ENCODE data around the gene PCGF3.
"Not testable (repeated sequence)": the region's sequence is repeated elsewhere in the genome, so short reads cannot be mapped to it uniquely, and the experiment has no call there.

PCGF3 gene

DNA sequence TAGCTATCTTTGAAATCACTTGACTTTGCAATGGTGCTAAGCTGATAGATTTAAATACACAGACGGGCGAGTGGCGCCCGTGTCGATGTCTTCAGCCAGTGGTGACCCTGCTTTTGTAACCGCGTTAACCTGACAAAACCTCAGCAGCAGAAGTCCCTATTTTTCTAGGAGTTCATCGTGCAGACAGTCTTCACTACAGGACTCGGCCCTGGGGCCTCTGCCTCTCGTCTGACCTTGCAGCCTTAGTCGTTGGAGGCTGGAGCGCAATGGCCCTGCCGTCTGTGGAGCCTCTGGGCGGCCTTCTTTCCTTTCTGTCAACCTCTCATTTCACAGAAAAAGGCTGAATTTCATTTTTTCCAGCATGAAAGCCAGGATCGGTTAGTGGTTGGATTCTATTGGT lies 62.4 kb downstream of the PCGF3 start:
- no peak for DNase-seq

DNA sequence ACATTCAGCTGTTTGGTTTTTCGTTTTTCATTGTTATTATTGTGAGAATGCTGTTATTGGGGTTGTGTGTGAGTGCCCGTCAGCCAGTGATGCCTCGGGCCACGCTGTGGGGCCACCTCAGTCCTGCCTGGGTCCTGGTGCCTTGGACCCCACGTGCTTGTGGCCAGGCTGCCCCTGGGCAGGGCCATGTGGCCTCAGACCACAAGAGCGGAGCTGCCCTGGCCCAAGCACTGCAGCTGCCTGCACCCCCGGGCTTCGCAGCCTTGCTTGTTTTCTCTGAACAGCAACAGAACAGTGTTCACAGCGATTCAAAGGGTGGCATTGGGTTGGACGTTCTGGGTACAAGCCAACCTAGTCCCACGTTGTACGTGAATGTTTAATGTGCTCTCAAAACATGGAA lies 63.4 kb downstream of the PCGF3 start:
- DNase-seq: no peak

DNA sequence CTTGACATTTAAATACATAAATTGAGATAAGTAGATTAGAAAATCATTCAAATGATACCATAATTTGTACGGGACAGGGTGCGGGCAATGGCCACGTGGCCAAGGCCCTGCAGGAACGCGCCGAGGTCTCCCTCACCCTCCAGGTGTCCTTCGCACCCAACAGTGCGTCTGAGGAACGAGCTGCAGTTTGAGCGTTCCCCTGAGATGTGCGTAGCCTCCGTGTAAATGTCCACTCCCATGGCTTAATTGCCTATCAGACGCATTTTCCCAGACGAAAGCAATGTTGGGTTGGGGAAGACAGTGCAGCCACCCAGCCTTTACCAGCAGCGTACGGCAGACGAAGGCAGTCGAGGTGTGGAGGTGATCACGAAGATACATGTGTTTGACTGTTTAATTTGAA lies 63.9 kb downstream of the PCGF3 start:
- no peak for DNase-seq

DNA sequence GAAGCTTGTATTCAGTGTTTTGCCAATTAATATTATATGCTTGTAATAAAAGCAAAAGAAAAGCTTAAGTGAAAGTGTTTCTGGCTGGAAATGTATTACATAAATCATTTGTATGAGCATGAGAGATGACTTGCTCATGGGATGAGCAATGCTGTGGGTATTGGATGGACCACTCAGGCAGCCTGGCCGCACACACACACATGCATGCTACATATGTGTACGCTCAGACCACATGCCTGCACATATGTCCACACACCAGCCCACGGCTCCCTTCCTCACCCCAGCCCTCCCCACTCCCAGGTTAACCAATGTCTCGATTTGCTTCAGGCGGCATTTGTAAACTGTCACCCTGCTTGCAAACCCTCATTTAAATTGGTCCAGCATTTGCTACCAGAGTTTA lies 64.4 kb downstream of the PCGF3 start:
- no peak for DNase-seq

DNA sequence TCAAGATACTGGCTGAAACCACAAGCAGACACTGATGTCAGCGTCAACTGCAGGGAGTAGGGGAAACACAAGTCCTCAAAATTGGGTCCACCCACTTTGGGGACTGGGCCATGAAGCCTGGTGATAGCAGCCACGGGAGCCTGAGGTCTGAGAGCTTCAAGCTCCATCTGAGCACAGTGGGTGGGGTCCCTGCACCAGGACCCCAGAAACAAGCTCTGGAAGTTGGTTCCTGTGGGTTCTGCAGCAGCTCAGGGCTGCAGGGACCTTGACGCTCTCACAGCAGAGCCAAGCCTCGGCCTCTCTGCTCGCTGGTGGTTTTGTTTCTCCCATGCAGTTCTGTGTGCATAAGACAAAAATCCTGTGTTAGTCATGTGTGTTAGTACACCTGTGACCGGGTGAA lies 65.8 kb downstream of the PCGF3 start:
- no peak for DNase-seq

DNA sequence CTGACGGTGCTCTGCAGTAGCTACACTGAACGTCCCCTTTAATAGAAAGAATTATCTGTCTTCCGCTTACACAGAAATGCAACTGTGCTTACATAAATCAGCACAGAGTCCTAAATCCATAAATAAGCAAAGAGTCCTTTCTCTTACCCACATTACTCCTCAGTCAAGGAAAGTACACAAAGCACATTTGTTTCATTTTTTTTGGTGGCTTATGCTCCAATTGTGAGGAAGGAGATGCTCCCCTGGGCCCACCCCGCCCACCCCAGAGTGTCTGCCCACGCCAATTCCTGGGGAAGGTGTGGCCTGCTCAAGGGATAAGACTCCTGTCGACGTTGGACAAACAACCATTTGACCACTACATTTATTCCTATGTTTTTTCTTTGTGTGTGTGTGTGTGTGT lies 66.5 kb downstream of the PCGF3 start:
- no peak for DNase-seq

DNA sequence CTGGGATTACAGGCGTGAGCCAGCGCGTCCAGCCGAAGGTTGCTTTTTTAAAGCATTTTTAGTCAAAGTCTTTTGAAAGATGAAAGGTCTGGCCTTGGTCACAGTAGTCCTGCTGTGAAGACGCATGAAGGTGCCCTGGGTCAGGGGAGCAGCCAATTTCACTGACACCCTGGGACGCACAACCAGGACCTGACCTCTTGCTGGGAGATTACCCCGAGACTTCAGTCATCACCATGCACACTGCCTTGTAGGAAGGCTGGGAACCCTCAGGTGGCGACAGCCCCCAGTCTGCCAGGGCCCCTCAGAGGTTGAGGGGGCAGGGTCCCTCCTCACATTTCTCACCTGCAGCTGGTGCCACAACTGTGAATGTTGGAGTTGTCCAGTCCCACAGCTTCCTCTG lies 67.1 kb downstream of the PCGF3 start:
- DNase-seq: no peak

DNA sequence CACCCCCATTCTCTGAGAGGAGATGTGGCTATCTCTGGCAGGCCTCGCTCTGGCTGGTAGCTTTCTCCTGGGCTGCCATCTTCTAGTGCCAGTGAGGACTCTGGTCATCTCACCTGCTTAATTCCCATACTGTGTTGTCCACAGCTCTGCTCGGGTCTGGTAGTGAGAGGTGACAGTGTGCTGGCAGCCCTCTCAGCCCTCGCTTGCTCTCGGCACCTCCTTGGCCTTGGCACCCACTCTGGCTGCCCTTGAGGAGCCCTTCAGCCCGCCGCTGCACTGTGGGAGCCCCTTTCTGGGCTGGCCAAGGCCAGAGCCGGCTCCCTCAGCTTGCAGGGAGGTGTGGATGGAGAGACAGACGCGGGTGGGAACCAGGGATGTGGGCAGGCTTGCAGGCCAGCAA lies 67.6 kb downstream of the PCGF3 start:
- DNase-seq: no peak

DNA sequence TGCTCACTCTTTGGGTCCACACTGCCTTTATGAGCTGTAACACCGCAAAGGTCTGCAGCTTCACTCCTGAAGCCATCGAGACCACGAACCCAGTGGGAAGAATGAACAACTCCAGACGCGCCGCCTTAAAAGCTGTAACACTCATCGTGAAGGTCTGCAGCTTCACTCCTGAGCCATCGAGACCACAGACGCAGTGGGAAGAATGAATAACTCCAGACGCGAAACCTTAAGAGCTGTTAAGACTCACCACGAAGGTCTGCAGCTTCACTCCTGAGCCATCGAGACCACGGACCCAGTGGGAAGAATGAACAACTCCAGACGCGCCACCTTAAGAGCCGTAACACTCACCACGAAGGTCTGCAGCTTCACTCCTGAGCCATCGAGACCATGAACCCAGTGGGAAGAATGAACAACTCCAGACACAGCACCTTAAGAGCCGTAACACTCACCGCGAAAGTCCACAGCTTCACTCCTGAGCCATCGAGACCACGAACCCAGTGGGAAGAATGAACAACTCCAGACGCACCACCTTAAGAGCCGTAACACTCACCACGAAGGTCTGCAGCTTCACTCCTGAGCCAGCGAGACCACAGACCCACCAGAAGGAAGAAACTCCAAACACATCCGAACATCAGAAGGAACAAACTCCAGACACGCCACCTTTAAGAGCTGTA lies 68.9 kb downstream of the PCGF3 start:
- DNase-seq: not testable (repeated sequence)

DNA sequence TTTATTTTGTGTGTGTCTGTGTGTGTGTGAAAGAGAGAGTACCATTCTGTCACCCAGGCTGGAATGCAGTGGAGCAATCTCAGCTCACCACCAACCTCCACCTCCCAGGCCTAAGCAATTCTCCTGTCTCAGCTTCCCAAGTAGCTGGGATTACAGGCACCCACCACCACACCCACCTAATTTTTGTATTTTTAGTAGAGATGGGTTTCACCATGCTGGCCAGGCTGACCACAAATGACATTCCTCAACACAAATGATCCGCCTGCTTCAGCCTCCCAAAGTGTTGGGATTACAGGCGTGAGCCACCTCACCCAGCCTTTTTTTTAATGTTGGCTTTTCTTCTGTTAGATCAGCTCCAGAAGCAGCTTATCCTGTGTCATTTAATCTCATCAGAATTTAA lies 69.9 kb downstream of the PCGF3 start:
- not testable (repeated sequence) for DNase-seq

DNA sequence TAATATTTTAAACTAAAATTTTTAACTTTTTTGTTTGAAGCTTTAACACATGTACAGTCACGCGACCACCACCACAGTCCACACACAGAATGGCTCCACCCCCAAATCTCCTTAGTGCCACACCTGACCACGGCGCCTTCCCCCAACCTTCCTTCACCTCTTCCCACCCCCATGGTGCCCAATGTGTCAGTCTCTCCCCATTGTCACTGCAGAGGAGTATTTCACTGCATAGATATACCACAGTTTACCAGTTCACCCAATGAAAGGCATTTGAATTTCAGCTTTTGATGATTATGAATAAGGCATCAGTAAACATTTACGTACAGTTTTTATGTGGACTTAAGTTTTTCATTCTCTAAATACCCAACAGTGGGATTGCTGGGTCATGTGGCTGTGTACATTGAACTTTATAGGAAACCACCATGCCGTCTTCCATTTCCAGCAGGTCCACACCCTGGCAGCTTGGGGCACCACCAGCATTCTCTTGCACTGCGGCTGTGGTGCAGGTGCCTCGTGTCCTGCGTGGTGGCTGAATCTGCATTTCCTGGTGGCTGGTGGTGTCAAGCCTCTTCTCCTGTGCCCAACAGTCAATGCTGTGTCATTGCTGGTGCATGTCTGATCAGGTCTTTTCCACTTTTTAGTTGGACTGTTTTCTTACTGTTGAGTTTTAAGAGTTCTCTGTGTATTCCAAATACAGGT lies 71.3 kb downstream of the PCGF3 start:
- no peak for DNase-seq

DNA sequence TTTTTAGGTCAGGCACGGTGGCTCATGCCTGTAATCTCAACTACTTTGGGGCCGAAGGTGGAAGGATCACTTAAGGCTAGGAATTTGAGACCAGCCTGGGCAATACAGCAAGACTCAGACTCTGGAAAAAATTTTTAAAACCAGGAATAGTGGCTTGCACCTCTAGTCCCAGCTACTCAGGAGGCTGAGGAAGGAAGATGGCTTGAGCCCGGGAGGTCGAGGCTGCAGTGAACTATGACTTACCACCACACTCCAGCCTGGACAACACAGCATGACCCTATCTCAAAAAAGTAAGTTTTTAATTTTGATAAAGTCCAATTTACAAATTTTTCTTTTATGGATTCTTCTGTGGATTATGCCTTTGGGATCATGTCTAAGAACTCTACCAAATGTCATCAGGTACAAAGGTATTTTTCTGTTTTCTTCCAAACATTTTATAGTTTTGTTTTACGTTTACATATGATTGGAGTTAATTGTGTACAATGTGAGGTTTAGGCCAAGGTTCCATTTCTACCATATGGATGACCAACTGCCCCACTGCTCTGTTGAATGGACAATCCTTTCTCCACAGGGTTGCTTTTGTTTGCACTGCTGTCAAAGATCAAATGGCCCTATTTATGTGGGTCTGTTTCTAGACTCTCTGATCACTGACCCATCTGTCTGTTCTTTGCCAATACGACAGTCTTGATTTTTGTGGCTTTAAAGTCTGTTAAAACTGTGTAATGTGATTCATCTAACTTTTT lies 72.1 kb downstream of the PCGF3 start:
- DNase-seq: no peak

DNA sequence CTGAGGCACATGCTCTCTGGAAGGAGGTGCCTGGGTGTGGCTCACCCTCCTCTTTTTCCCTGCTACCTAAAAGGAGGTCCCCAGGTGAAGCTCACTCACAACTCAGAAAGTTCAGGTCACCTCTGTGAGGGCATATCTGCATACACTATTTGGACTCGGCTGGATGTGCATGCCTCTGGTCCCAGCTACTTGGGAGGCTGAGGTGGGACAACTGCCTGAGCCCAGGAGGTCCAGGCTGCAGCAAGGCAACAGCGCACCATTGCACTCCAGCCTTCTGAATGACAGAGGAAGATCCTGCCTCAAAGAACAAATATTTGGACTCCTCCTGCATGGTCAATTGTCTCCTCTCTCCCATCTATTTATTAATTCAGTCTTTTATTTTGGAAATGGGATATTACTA lies 73.9 kb downstream of the PCGF3 start:
- no peak for DNase-seq

DNA sequence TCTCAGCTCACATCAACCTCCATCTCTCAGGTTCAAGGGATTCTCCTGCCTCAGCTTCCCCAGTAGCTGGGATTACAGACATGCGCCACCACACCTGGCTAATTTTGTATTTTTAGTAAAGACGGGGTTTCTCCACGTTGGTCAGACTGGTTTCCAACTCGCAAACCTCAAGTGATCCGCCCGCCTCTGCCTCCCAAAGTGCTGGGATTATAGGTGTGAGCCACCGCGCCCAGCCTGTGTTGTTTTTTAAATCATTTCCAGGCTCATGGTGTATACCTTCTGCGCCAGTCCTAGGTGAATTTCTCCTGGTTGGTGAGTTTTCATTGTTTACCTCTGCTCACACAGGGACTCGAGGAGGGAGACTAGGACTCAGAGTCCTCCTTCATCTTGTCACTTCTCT lies 74.6 kb downstream of the PCGF3 start:
- DNase-seq: not testable (repeated sequence)

DNA sequence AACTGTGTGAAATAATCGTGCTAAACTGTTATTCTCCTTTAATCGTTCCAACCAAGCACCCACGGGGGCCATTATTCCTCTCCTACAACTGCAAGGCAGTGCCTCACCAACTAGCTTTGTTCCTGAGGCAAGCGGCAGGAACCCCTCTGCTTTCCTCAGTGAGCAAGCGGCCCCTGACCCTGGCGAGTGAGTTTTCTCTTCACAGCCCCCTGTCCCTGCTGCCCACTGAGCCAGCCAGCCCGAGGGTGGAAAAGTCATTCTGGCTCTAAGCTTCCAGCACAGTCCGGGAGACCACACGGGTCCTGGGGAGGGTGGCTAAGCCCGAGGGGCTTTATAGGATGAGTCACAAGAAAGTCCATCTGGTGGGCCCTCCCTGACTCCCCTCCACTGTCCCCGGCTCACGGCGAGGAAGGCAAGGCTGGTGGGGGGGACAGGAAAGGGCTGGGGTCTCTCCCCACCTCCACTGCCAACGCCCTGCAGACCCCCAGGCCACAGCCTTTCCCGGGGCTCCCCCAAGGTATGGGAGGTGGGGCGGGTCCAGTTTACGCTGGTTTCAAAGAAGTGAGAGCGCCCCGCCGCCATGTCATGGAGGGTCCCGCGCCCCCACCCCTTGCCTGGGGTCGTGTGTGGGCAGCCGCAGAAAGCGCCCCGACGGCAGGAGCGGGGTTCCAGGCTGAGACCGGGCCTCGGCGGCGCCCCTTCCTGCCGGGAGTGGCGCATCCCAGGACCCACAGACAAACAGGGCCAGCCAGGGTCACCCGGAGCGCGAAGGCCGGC lies 75.3 kb downstream of the PCGF3 start:
- DNase-seq: no peak

DNA sequence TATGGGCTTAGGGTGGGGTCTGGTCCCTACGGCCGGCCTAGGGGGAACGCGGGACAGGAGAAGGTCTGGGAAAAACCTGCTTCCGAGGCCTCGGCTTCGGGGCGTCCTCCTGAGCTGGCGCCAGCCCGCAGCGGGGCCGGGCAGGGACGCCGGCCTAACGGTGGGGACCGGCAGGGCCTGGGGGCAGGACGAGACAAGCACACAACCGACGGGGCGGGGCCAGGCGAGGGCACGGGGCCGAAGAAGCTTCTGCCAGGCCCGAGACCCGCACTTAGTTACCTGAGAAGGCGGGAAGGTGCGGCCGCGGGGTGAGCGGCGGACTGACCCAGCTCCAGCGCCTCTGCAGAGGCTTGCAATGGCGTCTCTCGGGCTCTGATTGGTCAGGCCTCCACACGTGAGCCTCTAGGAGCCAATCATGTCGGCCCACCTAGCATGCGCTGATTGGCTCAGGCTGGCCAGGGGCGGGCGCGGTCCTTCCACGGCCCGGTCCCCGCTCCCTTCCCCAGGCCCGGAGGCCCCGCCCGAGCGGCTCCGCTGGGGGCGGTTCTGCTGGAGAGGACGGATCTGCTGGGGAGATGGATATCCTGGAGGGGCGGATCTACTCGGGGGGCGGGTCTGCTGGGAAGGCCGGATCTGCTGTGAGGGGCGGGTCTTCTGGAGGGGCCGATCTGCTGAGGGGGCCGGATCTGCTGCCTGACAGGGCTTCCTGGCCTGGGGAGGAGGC lies 76.0 kb downstream of the PCGF3 start:
- peak; percentile 100 for DNase-seq

DNA sequence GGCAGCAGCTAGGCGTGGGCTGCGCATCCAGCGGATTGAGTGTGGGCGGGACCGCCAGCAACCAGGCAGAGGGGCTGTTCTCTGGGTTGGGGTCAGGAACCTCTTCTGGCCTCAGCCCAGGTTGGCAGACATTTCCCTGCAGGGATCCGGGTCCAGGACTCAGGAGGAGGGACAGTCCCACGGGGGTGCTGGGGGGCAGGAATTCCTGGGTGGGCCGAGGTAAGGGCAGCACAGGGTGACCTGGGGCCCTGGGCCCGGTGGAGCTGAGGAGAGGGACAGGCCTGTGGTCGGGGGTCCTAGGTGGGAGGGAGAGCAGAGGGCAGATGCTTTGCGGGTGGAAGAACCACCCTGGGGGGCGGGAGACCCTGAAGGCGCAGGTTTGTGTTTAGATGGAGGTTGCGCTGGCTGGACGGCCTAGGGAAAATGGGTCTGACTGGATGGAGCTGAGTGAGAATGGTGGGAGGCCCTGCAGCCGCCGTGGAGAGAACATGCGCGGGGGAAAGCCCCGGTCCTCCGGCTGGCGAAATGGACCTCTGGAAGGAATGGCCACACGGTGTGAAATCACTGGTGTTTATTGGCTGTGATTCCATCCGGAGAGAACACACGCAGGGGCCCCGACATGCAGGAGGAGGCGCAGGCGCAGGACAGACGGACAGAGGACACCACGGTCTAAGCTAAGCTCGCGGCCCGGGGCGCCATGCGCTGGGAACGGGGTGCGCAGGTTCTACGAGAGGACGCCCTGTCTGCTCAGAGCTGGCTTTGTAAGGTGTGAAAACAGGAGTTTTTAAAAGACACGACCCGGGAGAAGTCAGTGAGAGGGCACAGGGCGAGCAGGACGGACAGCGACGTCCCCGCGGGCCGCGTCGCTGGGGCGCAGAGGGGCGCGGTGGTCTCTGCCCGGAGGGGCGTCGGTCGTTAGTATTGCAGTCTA lies 79.0 kb downstream of the PCGF3 start:
- no peak for DNase-seq

DNA sequence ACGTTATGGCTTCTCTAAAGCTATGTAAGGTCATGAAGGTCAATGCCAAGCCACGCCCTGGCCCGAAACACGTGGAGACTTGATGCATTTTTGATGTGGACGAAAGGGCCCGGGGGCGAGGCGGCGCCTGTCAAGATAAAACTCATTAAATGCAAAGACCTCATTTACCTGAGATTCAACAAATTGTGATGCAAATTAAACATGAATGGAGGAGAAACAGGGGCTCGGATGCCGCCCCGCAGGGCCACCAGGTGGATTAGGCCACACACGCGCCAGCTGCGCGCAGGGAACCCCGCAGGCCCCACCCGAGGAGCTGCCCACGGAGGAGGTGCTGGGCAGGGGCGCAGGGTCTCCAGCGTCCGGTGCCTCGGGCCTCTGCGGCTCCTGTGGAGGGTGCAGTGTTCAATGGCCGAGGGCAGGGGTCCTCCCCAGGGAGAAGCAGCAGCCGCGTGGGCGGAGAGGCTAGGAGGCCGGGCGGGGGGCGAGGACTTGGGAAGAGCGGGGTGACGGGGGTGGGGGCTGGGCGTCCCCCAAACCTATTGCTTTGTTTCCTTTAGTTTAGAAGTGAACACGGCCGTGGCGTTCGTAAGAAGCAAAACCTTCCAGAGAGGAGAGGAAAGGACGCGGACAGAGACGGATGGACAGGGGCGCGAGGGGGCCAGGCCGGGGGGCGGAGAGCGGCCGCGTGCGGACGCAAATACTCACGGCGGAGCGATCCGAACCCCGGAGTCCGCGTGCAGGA lies 79.9 kb downstream of the PCGF3 start:
- DNase-seq: no peak

DNA sequence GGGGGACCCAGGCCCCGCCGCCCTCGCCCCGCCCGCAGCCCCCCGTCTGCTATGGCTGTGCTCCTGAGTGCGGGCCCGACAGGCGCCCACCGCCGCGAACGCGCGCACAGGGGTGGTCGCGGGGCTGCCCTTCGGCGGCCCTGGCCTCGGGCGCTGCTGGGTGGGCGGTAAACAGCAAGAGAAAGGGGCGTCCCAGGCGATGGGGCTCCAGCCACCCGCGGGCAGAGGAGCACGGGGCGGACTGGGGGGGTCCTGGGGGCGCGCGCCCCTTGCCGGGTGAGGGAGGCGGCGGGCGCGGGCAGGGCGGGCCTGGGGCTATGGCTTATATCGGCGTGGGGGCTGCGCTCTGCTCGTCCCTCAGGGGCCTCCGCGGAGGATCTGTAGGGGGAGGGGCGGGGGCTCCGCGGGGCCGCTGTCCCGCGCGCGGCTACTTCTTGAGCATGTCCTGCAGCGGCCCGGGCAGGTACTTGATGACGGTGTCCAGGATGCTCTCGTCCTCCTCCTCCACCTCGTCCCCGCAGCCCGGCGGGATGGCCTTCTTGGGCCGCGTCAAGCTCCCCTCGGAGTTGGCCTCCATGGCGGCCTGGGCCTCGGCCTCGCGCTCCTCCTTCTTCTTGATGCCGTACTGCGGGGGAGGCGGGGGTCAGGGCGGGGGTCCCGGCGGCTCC lies 80.6 kb downstream of the PCGF3 start:
- DNase-seq: no peak

DNA sequence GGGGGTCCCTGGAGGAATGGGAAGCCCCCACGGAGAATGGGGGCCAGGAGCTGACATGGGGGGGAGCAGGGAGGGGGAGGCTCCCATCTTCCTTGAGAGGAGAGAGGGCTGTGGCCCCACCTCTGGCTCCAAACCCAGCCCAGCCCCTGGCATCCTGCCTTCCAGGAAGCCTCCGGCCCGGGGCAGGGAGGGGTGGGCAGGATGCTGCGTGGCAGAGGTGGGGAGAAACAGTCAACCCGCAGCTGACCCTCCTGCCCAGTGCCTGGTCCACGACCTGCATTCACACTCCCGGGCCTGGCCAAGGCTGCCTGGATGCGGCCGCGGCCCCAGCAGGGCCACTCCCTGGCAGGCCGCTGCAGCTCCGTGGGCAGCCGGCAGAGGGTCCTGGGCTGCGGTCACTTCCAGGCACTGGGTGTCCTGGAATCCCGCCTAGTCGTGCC lies 81.2 kb downstream of the PCGF3 start:
- DNase-seq: no peak

Measured in suppressor macrophage treated with lipopolysaccharide for 4 hours (primary cell).